HepG2 (cell line): ENCODE results near the gene EXOC3L2. TPM values are rescaled to one million over a fixed set of nuclear protein-coding genes. Genes with fewer than 3 reads are reported as not detected.
"Not testable (repeated sequence)": the region's sequence is repeated elsewhere in the genome, so short reads cannot be mapped to it uniquely, and the experiment has no call there.

Experiments used
- ATAC-seq: fragments of 200-7000 bp; cut with Tn5 transposase; 3 replicates; pipeline ENCODE4 v1.9.1; 2020; ENCODE audit warnings: mild to moderate bottlenecking, moderate library complexity
- BruUV-seq: library from RNA; stranded (reverse); fragments of 400-500 nt; replicated peaks from 2 replicates; lab custom pipeline; 2021; lab: Mats Ljungman, UMichigan
- CTCF ChIA-PET: fragments of 300-600 bp; formaldehyde crosslinking; extraction: SDS; loops from one replicate; lab custom pipeline; 2021; ENCODE audit warnings: low total read pairs, inconsistent platforms, low intra/inter-chr PET ratio; lab: Yijun Ruan, JAX
- POLR2A ChIA-PET: fragments of 350-600 bp; sonication (Branson Sonifier 250); formaldehyde crosslinking; loops from one replicate; lab custom pipeline; 2020; ENCODE audit warnings: antibody characterized with exemption, inconsistent platforms; lab: Yijun Ruan, JAX
- DNase-seq: peaks from one replicate; pipeline ENCODE4 v3.0.0-alpha.2; 2015; ENCODE audit warnings: low spot score
- FAIRE-seq: peaks from 3 replicates; lab custom pipeline; 2011; peaks lifted over from hg19 to GRCh38; lab: Jason Lieb, UNC
- H2AFZ ChIP-seq: one replicate; pipeline ENCODE4 v1.6.1; 2011; ENCODE audit warnings: low read length, inconsistent platforms
- H3K27ac ChIP-seq: fragments of 300-600 bp; 3 replicates; pipeline ENCODE4 v1.8.0; 2011; ENCODE audit warnings: mixed run types, mild to moderate bottlenecking, mixed read lengths, low read length, inconsistent platforms; ENCODE audit not compliant: insufficient read depth; ENCODE audit errors: extremely low read length
- H3K27me3 ChIP-seq, 2 experiments: fragments of 200-600 bp in 1 of 2; 2 replicates in 1 of 2; 3 replicates in 1 of 2; pipeline versions ENCODE4 v1.6.0 to v1.8.0; 2011; ENCODE audit warnings: low read length in 2 of 2, mild to moderate bottlenecking in 2 of 2, moderate library complexity in 2 of 2, inconsistent platforms in 1 of 2; ENCODE audit not compliant: insufficient read depth in 2 of 2, control insufficient read depth in 1 of 2
- H3K36me3 ChIP-seq, 2 experiments: fragments of 200-600 bp in 1 of 2; replicated peaks in 1 of 2; 2 replicates in 1 of 2; 3 replicates in 1 of 2; pipeline versions ENCODE4 v1.5.1 to v1.8.0; 2011; ENCODE audit warnings: low read length in 2 of 2, inconsistent platforms in 1 of 2; ENCODE audit not compliant: insufficient read depth in 2 of 2, control insufficient read depth in 1 of 2
- H3K4me1 ChIP-seq: 2 replicates; pipeline ENCODE4 v1.5.1; 2012; ENCODE audit warnings: low read length, inconsistent platforms; ENCODE audit not compliant: insufficient read depth
- H3K4me2 ChIP-seq: 2 replicates; pipeline ENCODE4 v1.6.0; 2011; ENCODE audit warnings: low read depth, low read length, inconsistent platforms
- H3K4me3 ChIP-seq, 3 experiments: fragments of 200-600 bp in 1 of 3; sonication (generic), shearing (Covaris generic) in 1 of 3; replicated peaks in 1 of 3; 2 replicates each; pipeline ENCODE4 v1.5.1; 2011 to 2016; ENCODE audit warnings: low read length in 3 of 3, inconsistent platforms in 2 of 3, low read depth in 2 of 3, mild to moderate bottlenecking in 2 of 3, control low read depth in 1 of 3, mixed read lengths in 1 of 3; ENCODE audit not compliant: insufficient read depth in 1 of 3
- H3K79me2 ChIP-seq: one replicate; pipeline ENCODE4 v1.6.1; 2011; ENCODE audit warnings: low read length, inconsistent platforms; ENCODE audit not compliant: insufficient read depth
- H3K9ac ChIP-seq: 2 replicates; pipeline ENCODE4 v1.6.0; 2011; ENCODE audit warnings: mild to moderate bottlenecking, low read depth, low read length, inconsistent platforms; ENCODE audit not compliant: insufficient read depth
- H3K9me3 ChIP-seq: 2 replicates; pipeline ENCODE4 v1.5.1; 2012; ENCODE audit warnings: mild to moderate bottlenecking, low read length
- H4K20me1 ChIP-seq: 2 replicates; pipeline ENCODE4 v1.6.0; 2011; ENCODE audit warnings: inconsistent platforms, mild to moderate bottlenecking, low read length, moderate library complexity; ENCODE audit not compliant: insufficient read depth
- ATF7 ChIP-seq, 2 experiments: fragments of 450-650 bp in 1 of 2; sonication (generic) in 1 of 2; formaldehyde crosslinking in 1 of 2; IDR thresholded peaks; 2 replicates each; pipeline versions ENCODE4 v1.4.0 to v1.6.1; 2016 to 2020; ENCODE audit warnings: antibody characterized with exemption in 1 of 2, mild to moderate bottlenecking in 1 of 2, missing genetic modification reagents in 1 of 2
- FOXP1 ChIP-seq, 2 experiments: fragments of 450-650 bp in 1 of 2; IDR thresholded peaks; 2 replicates each; pipeline ENCODE4 v1.6.1; 2017 to 2018; ENCODE audit warnings: antibody characterized with exemption in 1 of 2
- ISX ChIP-seq: sonication (generic); formaldehyde crosslinking; conservative IDR thresholded peaks from 2 replicates; pipeline ENCODE4 v1.5.0; 2020; ENCODE audit warnings: missing genetic modification reagents
- NR1H2 ChIP-seq: sonication (generic); formaldehyde crosslinking; IDR thresholded peaks from 2 replicates; pipeline ENCODE4 v1.8.1; 2022; ENCODE audit warnings: low read depth, missing genetic modification reagents, borderline replicate concordance
- SP4 ChIP-seq: sonication (generic); formaldehyde crosslinking; IDR thresholded peaks from 2 replicates; pipeline ENCODE4 v1.8.1; 2023; ENCODE audit warnings: mild to moderate bottlenecking, missing genetic modification reagents
- THYN1 ChIP-seq: sonication (generic); formaldehyde crosslinking; IDR thresholded peaks from 2 replicates; pipeline ENCODE4 v1.8.1; 2023; ENCODE audit warnings: low read depth, mild to moderate bottlenecking, moderate library complexity, missing genetic modification reagents, borderline replicate concordance
- ZNF678 ChIP-seq: sonication (generic); formaldehyde crosslinking; IDR thresholded peaks from 2 replicates; pipeline ENCODE4 v1.4.0; 2020; ENCODE audit warnings: mild to moderate bottlenecking, missing genetic modification reagents
- ZNF773 ChIP-seq: sonication (generic); formaldehyde crosslinking; IDR thresholded peaks from 2 replicates; pipeline ENCODE4 v1.4.0; 2020; ENCODE audit warnings: missing genetic modification reagents, borderline replicate concordance
- WGBS: methylation state at CpG from one replicate; pipeline ENCODE4 v1.1.6; 2017; ENCODE audit warnings: low lambda C conversion rate; 5-methylcytosine and 5-hydroxymethylcytosine counted together
- in situ Hi-C: cut with HindIII; loops from 2 replicates; pipeline ENCODE4 v1.10.0; 2017; ENCODE audit warnings: low pct_unique_long_range_greater_than_20kb; ENCODE audit not compliant: extremely low pct_ligation_motif_present
- intact Hi-C: fragments of 100-400 bp; cut with micrococcal nuclease; formaldehyde crosslinking; loops from one replicate; pipeline ENCODE4 v1.10.0; 2022; ENCODE audit not compliant: unreplicated experiment
- polyA plus RNA-seq, 8 experiments: library from polyadenylated mRNA; depleted of rRNA in 3 of 8; stranded (reverse) in 7 of 8; unstranded in 1 of 8; fragments of >200 nt; fragmentation: Illumina TruSeq in 4 of 8; extraction: Trizol in 4 of 8; gene quantifications; 2 replicates each; pipeline versions ENCODE4 v1.2.1 to v1.2.3, GENCODE V29; 2011 to 2016; ENCODE audit warnings: low read depth in 4 of 8, missing spikeins in 1 of 8, mixed read lengths in 1 of 8; ENCODE audit not compliant: insufficient read depth in 1 of 8
- total RNA-seq, 5 experiments: library from RNA; depleted of rRNA; stranded (reverse); fragments of >200 nt; fragmentation: Illumina TruSeq; extraction: Trizol; gene quantifications; 2 replicates each; pipeline ENCODE4 v1.2.3, GENCODE V29; 2016; ENCODE audit warnings: low read depth in 1 of 5

Gene EXOC3L2
- total and polyA plus RNA-seq, 2 of the 13 experiments (the other 11 are each of a cell fraction or from before 2014, with no cell fraction given): 0.21 TPM; not detected in 1

DNA sequence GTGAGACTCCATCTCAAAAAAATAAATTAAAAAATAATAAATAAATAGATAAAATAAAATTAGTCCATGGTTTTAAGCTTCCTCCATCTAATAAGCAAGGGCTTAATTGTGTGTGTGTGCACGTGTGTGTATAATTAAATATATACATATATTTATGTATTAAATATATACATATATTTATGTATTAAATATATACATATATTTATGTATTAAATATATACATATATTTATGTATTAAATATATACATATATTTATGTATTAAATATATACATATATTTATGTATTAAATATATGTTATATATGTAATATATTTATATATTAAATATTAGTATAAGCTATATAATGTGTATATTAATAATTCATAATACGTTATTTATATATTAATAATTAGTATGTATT lies 16.2 kb downstream of the EXOC3L2 start:
- H3K9ac ChIP-seq, H3K9me3 ChIP-seq, H3K4me3 ChIP-seq, in situ Hi-C loops, H3K36me3 ChIP-seq, H3K79me2 ChIP-seq, CTCF ChIA-PET, POLR2A ChIA-PET, H3K4me1 ChIP-seq, H3K27ac ChIP-seq, H4K20me1 ChIP-seq, H2AFZ ChIP-seq, ATAC-seq, intact Hi-C loops, H3K4me2 ChIP-seq, BruUV-seq, FAIRE-seq, DNase-seq: not testable (repeated sequence)
- peaks cover 5 to 20% of the 10 kb centered on the region in 2 experiments; a peak in 3 of 5 replicates for H3K27me3 ChIP-seq
- WGBS: 2% methylated on average over 2 of the region's 2 CpGs

DNA sequence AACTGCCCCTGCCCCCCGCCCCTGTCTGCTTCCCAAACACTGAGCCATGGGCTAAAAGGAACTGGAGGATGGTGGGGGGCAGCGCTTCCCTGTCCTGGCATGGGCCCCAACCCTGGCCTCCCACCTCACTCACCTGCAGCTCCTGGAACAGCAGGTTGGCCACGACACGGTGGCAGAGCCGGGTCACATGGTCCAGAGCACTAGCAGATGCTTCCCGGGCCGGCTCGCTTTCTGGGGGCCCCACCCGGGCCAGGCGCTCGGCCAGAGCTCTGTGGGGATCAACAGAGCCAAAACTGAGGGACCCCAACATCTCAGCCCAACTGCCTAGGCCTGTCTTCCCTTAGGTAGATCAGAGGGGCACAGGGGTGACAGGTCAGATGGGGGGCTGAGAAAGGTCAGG lies 20.6 kb downstream of the EXOC3L2 start:
- H3K27me3 ChIP-seq: peaks cover 9 to 35% of the 10 kb centered on the region in 2 experiments; a peak in 4 of 5 replicates
- H3K27ac ChIP-seq: no peak overlapping the region
- CTCF ChIA-PET: no interaction called here
- no peak overlapping the region for H3K4me2 ChIP-seq
- DNase-seq (no peak), ATAC-seq (no peak), FAIRE-seq (no peak)
- intact Hi-C loops (no loop called here), in situ Hi-C loops (no loop called here)
- H4K20me1 ChIP-seq: no peaks in the 10 kb centered on the region
- TF ChIP-seq SP4 (CRISPR knock-in tag) (no peak), ISX (no peak), ATF7 (IDR thresholded peaks at IDR 0.05) (no peak), ATF7 (CRISPR knock-in tag; IDR thresholded peaks at IDR 0.05) (no peak), FOXP1 (IDR thresholded peaks at IDR 0.05) (no peak), FOXP1 (CRISPR knock-in tag; IDR thresholded peaks at IDR 0.05) (no peak), ZNF678 (CRISPR knock-in tag) (no peak), NR1H2 (CRISPR knock-in tag) (no peak), THYN1 (no peak), ZNF773 (CRISPR knock-in tag) (no peak)
- H3K4me1 ChIP-seq: no peaks in the 10 kb centered on the region
- H3K36me3 ChIP-seq: no peaks in the 10 kb centered on the region
- no peak overlapping the region for H3K4me3 ChIP-seq
- H3K9me3 ChIP-seq: no peaks in the 10 kb centered on the region
- no peaks in the 10 kb centered on the region for H3K79me2 ChIP-seq
- POLR2A ChIA-PET: no interaction called here
- no TSS peak for BruUV-seq
- no peak overlapping the region for H2AFZ ChIP-seq
- no peak overlapping the region for H3K9ac ChIP-seq
- WGBS: 100% methylated on average over 1 of the region's 11 CpGs
